ENCODE results near the gene OSTF1. TPM values are rescaled to one million over a fixed set of nuclear protein-coding genes. Genes with fewer than 3 reads are reported as not detected.

The OSTF1 gene

GRCh38 chr9:75190762-75191161 lies 102.4 kb downstream of the OSTF1 start:
- no peaks in the 10 kb centered on the region for H3K4me1 ChIP-seq (ENCODE audit: control insufficient read depth, insufficient read depth, low read depth, low read length)
- no peak overlapping the region for H4K91ac ChIP-seq (ENCODE audit: low read length)
- H3K14ac ChIP-seq (ENCODE audit: low read length in 2 of 2) = no peak overlapping the region
- H3K79me1 ChIP-seq (replicated peaks; ENCODE audit: low read length, poor library complexity, severe bottlenecking) = no peaks in the 10 kb centered on the region
- H4K8ac ChIP-seq (ENCODE audit: low read length) = no peak overlapping the region
- H3K9ac ChIP-seq (ENCODE audit: low read length) = no peak overlapping the region
- WGBS = 93% methylated on average over 2 of the region's 2 CpGs
- H2BK120ac ChIP-seq (ENCODE audit: low read depth, low read length) = no peak overlapping the region
- H3K4me3 ChIP-seq (ENCODE audit: insufficient read depth in 1 of 2, low read depth in 1 of 2, low read length in 2 of 2) = no peak overlapping the region
- no peak overlapping the region for H3K27ac ChIP-seq (ENCODE audit: low read length, poor library complexity, severe bottlenecking)
- H2BK5ac ChIP-seq (ENCODE audit: low read depth, low read length, poor library complexity, severe bottlenecking) = no peak overlapping the region
- no peaks in the 10 kb centered on the region for H3K36me3 ChIP-seq (ENCODE audit: control insufficient read depth in 1 of 2, insufficient read depth in 2 of 2, low read depth in 1 of 2, low read length in 2 of 2)
- H3K4ac ChIP-seq (ENCODE audit: low read depth in 1 of 2, low read length in 2 of 2) = no peak overlapping the region
- H3K18ac ChIP-seq (ENCODE audit: low read depth in 1 of 2, low read length in 2 of 2) = no peak overlapping the region
- no peak overlapping the region for H2BK15ac ChIP-seq (ENCODE audit: low read depth, poor library complexity, severe bottlenecking)
- no peak overlapping the region for H2BK12ac ChIP-seq (ENCODE audit: low read length in 2 of 2)
- no peak overlapping the region for H2AFZ ChIP-seq (ENCODE audit: low read depth, low read length)
- H3K27me3 ChIP-seq (ENCODE audit: control insufficient read depth in 1 of 2, insufficient read depth in 1 of 2, low read length in 2 of 2) = no peaks in the 10 kb centered on the region
- H3K4me2 ChIP-seq (ENCODE audit: low read length, poor library complexity, severe bottlenecking) = no peak overlapping the region
- H3K9me3 ChIP-seq (ENCODE audit: control insufficient read depth, low read length) = no peaks in the 10 kb centered on the region
- DNase-seq = no peak
- H3K23ac ChIP-seq (ENCODE audit: low read length in 2 of 2) = no peak overlapping the region
- H2AK5ac ChIP-seq (ENCODE audit: low read length, severe bottlenecking) = no peak overlapping the region

Small RNA genes lying within 50 kb of the gene (small RNA-seq; reads per million reads assigned to genes)
- not detected for gene RF00019 (ENCODE audit: low read depth)

All from mesenchymal stem cell (in vitro differentiated cells and primary cell).